Lower lobe of right lung (tissue), 2 donors: ENCODE results near the gene MT2A. TPM values are rescaled to one million over a fixed set of nuclear protein-coding genes. Genes with fewer than 3 reads are reported as not detected.
"Not testable (repeated sequence)": the region's sequence is repeated elsewhere in the genome, so short reads cannot be mapped to it uniquely, and the experiment has no call there.

Experiments
- ATAC-seq, 2 donors: fragments of 200-7000 bp; cut with Tn5 transposase; one replicate each; pipeline ENCODE4 v1.9.1; 2020 to 2022; ENCODE audit warnings: mild to moderate bottlenecking in 2 of 2, moderate library complexity in 2 of 2
- DNase-seq: peaks from one replicate; pipeline ENCODE4 v3.0.0-alpha.2; 2020
- H3K27ac ChIP-seq: fragments of 200-600 bp; one replicate; pipeline ENCODE4 v1.8.0; 2022
- H3K27me3 ChIP-seq: fragments of 200-600 bp; one replicate; pipeline ENCODE4 v1.8.0; 2022; ENCODE audit warnings: low read depth
- H3K36me3 ChIP-seq: fragments of 200-600 bp; one replicate; pipeline ENCODE4 v1.8.0; 2022; ENCODE audit warnings: mild to moderate bottlenecking
- H3K4me1 ChIP-seq: fragments of 200-600 bp; one replicate; pipeline ENCODE4 v1.8.0; 2022
- H3K4me3 ChIP-seq: fragments of 200-600 bp; one replicate; pipeline ENCODE4 v1.8.0; 2022; ENCODE audit warnings: mild to moderate bottlenecking
- H3K9me3 ChIP-seq: fragments of 200-600 bp; one replicate; pipeline ENCODE4 v1.8.0; 2022
- CTCF ChIP-seq: fragments of 200-600 bp; IDR thresholded peaks from one replicate; pipeline ENCODE4 v1.8.0; 2022; ENCODE audit warnings: antibody characterized with exemption, mild to moderate bottlenecking
- intact Hi-C: fragments of 100-400 bp; cut with DNase I; formaldehyde crosslinking; loops from one replicate; pipeline ENCODE4 v1.11.0; 2022
- total RNA-seq: library from RNA; stranded (reverse); fragmentation: NEBNext Ultra II Directional; extraction: Animal tissue kit (Norgen Biotek cat#: 25700); gene quantifications from one replicate; pipeline ENCODE4 v1.2.1, GENCODE V29; 2021
- donor health status: DM: no; HTN: yes; CAD: no; lungs with severe emphysema.

MT2A gene
- total RNA-seq, 1 donor from 2014 or later: 223 TPM

GRCh38 chr16:56580391-56581048 lies 27.9 kb upstream of the MT2A start:
- no peaks in the 10 kb centered on the region for H3K36me3 ChIP-seq
- intact Hi-C loops: no loop called here
- H3K4me1 ChIP-seq: no peaks in the 10 kb centered on the region
- no peak for ATAC-seq
- DNase-seq: no peak
- no peak for TF ChIP-seq CTCF
- no peaks in the 10 kb centered on the region for H3K27me3 ChIP-seq
- H3K4me3 ChIP-seq: no peak overlapping the region
- no peak overlapping the region for H3K27ac ChIP-seq
- H3K9me3 ChIP-seq: no peaks in the 10 kb centered on the region

GRCh38 chr16:56582911-56583310 lies 25.5 kb upstream of the MT2A start:
- H3K27me3 ChIP-seq, H3K4me1 ChIP-seq, DNase-seq, H3K27ac ChIP-seq, H3K36me3 ChIP-seq, H3K4me3 ChIP-seq, H3K9me3 ChIP-seq, ATAC-seq, intact Hi-C loops: not testable (repeated sequence)

DNA sequence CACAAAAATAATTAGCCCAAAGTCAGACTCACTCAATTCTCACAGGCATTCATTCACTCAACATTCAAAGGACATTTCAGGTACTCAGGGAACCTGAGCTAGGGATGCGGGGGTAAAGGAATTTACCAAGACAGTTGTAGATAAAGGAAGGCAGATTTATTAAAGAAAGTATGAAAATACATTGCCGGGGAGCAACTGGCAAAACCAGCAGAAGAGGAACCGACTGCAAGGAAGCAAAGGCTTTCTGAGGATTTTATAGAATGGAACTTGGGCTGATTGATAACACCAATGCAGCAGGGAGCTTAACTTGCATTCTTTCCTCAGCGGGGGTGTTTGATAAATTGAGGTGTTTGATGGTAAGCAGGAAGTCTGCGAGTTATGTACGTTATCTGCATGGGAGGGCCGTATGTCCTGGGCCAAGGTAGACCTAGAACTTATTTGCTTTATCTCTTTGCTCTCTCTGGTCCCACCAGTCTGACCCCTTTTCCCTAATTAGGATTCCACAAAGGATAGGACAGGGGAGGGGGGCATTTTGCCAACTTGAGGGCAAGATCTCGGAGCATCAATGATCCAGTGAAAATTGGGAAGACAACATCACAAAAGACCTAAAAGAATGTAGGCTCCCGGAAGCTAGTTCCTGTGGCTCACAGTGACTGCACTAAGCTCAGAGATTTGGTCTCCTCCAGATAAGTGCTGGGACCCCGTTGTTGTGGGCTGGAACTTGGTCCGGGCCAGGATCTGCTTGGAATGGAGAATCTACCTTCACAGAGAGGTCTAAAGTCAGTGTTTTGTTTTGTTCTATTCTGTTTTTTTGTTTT lies 24.8 kb upstream of the MT2A start:
- no peaks in the 10 kb centered on the region for H3K4me1 ChIP-seq
- no peak for TF ChIP-seq CTCF
- no peaks in the 10 kb centered on the region for H3K9me3 ChIP-seq
- H3K4me3 ChIP-seq: no peak overlapping the region
- no peaks in the 10 kb centered on the region for H3K36me3 ChIP-seq
- no peak overlapping the region for H3K27ac ChIP-seq
- H3K27me3 ChIP-seq: peaks cover 8% of the 10 kb centered on the region
- intact Hi-C loops: no loop called here
- ATAC-seq (no peak), DNase-seq (no peak)

DNA sequence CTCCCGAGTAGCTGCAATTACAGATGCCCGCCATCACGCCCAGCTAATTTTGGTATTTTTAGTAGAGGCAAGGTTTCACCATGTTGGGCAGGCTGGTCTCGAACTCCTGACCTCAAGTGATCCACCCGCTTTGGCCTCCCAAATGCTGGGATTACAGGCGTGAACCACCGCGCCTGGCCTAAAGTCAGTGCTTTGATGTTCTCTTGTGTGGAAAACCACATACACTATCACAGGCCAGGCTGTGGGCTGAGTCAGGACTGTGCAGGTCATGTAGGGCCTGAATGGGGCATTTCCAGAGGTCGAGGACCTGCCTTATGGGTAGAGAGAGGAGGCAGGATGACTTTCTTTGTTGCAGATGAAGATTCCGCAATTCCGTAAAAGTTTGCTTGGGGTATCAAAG lies 24.1 kb upstream of the MT2A start:
- intact Hi-C loops: no loop called here
- H3K4me1 ChIP-seq: peaks cover 5% of the 10 kb centered on the region
- H3K4me3 ChIP-seq: no peak overlapping the region
- DNase-seq: no peak
- ATAC-seq: no peak
- TF ChIP-seq CTCF: no peak
- no peak overlapping the region for H3K27ac ChIP-seq
- no peaks in the 10 kb centered on the region for H3K36me3 ChIP-seq
- no peaks in the 10 kb centered on the region for H3K9me3 ChIP-seq
- H3K27me3 ChIP-seq: peaks cover 15% of the 10 kb centered on the region

DNA sequence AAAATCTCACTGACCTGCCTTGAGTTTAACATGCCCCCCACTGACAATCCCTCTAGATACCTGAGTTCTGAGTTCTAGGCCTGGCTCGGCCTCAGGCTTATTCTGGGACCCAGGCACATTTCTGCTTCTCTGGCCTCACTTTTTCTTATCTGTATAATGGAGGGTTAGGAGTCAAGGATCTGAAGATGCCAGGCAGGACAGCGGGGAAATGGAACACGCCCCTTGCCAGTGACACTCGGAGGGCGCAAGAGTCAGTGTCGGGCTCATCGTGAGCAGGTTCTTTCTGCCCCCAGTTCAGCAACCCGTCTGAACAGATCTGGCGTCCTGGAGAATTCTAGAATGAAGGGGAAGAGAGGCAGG lies 19.6 kb upstream of the MT2A start:
- no peak for TF ChIP-seq CTCF
- no peak overlapping the region for H3K27ac ChIP-seq
- H3K4me1 ChIP-seq: peaks cover 11% of the 10 kb centered on the region
- no peak for DNase-seq
- H3K4me3 ChIP-seq: peak overlapping the region; percentile 42
- ATAC-seq: no peak
- peaks cover 32% of the 10 kb centered on the region for H3K27me3 ChIP-seq
- intact Hi-C loops: no loop called here
- no peaks in the 10 kb centered on the region for H3K9me3 ChIP-seq
- no peaks in the 10 kb centered on the region for H3K36me3 ChIP-seq
